Lower leg skin (tissue), 3 donors: ENCODE data around the gene NTM.

ENCODE experiments used
- CTCF ChIP-seq, 3 donors: fragments of 450-650 bp; IDR thresholded peaks; one replicate each; pipeline ENCODE4 v1.5.1; 2016; ENCODE audit warnings: antibody characterized with exemption in 3 of 3, mild to moderate bottlenecking in 3 of 3, moderate library complexity in 2 of 3
- POLR2A ChIP-seq, 2 donors: fragments of 450-650 bp; IDR thresholded peaks; one replicate each; pipeline ENCODE4 v1.6.1; 2016 to 2017; ENCODE audit warnings: antibody characterized with exemption in 2 of 2, mild to moderate bottlenecking in 1 of 2, moderate library complexity in 1 of 2

GRCh38 chr11:132185726-132186592 lies 815.5 kb downstream of the NTM start:
- TF ChIP-seq POLR2A (IDR thresholded peaks at IDR 0.05) (no peak), CTCF (IDR thresholded peaks at IDR 0.05) (no peak)
